DMS79 treated with DMSO at 0.1 percent for 48 hours (cell line): ENCODE data around the gene ARHGEF40.

Experiments used
- DNase-seq: peaks from one replicate; lab custom pipeline; 2025; lab: John Stamatoyannopoulos, UW

ARHGEF40 gene

GRCh38 chr14:21059842-21060613 is 10.1 kb upstream of the ARHGEF40 start:
- DNase-seq, result no peak

GRCh38 chr14:21060614-21061346 is 9.3 kb upstream of the ARHGEF40 start:
- DNase-seq, result no peak

GRCh38 chr14:21061347-21061668 is 8.8 kb upstream of the ARHGEF40 start:
- no peak for DNase-seq

GRCh38 chr14:21063479-21063878 is 6.6 kb upstream of the ARHGEF40 start:
- no peak for DNase-seq

- DNase-seq, result peak; percentile 53
Measured at GRCh38 chr14:21066882-21067502, 3.1 kb upstream of the ARHGEF40 start.

- DNase-seq, result peak; percentile 96
Measured at GRCh38 chr14:21068521-21069387, 1.4 kb upstream of the ARHGEF40 start.

- DNase-seq, result peak; percentile 73
Measured at GRCh38 chr14:21069388-21070082, 569 bp upstream of the ARHGEF40 start.

GRCh38 chr14:21070610-21071224 is 613 bp downstream of the ARHGEF40 start:
- DNase-seq, result peak; percentile 71

GRCh38 chr14:21071225-21072030 is 1.3 kb downstream of the ARHGEF40 start:
- peak; percentile 84 for DNase-seq

- no peak for DNase-seq
Measured at GRCh38 chr14:21072031-21072473, 1.9 kb downstream of the ARHGEF40 start.

- DNase-seq, result no peak
Measured at GRCh38 chr14:21072781-21073339, 2.8 kb downstream of the ARHGEF40 start.

- no peak for DNase-seq
Measured at GRCh38 chr14:21073921-21074320, 3.8 kb downstream of the ARHGEF40 start.

- no peak for DNase-seq
Measured at GRCh38 chr14:21074398-21075272, 4.5 kb downstream of the ARHGEF40 start.

GRCh38 chr14:21075719-21076437 is 5.8 kb downstream of the ARHGEF40 start:
- peak; percentile 13 for DNase-seq

- no peak for DNase-seq
Measured at GRCh38 chr14:21077672-21078071, 7.6 kb downstream of the ARHGEF40 start.

- no peak for DNase-seq
Measured at GRCh38 chr14:21078287-21078686, 8.2 kb downstream of the ARHGEF40 start.

GRCh38 chr14:21078726-21079125 is 8.6 kb downstream of the ARHGEF40 start:
- no peak for DNase-seq

GRCh38 chr14:21081521-21082142 is 11.5 kb downstream of the ARHGEF40 start:
- DNase-seq, result no peak
